SK-N-SH (cell line): ENCODE results near the gene AHCYL2. TPM values are rescaled to one million over a fixed set of nuclear protein-coding genes. Genes with fewer than 3 reads are reported as not detected.

Experiments used
- CTCF ChIA-PET: fragments of 300-600, 350-600 bp; formaldehyde crosslinking; extraction: SDS; loops from one replicate; lab custom pipeline; 2021; lab: Yijun Ruan, JAX
- POLR2A ChIA-PET: fragments of 350-600 bp; sonication (Branson Sonifier 250); formaldehyde crosslinking; extraction: SDS; loops from one replicate; lab custom pipeline; 2020; ENCODE audit warnings: antibody characterized with exemption, inconsistent platforms; lab: Yijun Ruan, JAX
- DNase-seq: peaks from one replicate; pipeline ENCODE4 v3.0.0; 2012
- H2AFZ ChIP-seq: fragments of 200-600 bp; sonication (generic); 2 replicates; pipeline ENCODE4 v1.8.1; 2016; ENCODE audit warnings: antibody characterized with exemption, mild to moderate bottlenecking, low read depth
- H3F3A ChIP-seq: fragments of 200-600 bp; sonication (generic); replicated peaks from 2 replicates; pipeline ENCODE3; 2016; ENCODE audit warnings: antibody characterized with exemption, mild to moderate bottlenecking; ENCODE audit not compliant: insufficient read depth
- H3K27ac ChIP-seq, 2 experiments: fragments of 200-500 bp in 1 of 2; fragments of 200-600 bp in 1 of 2; sonication (Bioruptor generic) in 1 of 2; sonication (generic), shearing (Covaris generic) in 1 of 2; 2 replicates each; pipeline versions ENCODE4 v1.5.1 to v1.6.1; 2014 to 2016; ENCODE audit warnings: low read depth in 2 of 2, inconsistent platforms in 1 of 2, low read length in 1 of 2, mild to moderate bottlenecking in 1 of 2, mixed read lengths in 1 of 2
- H3K27me3 ChIP-seq: fragments of 200-600 bp; sonication (generic), shearing (Covaris generic); 2 replicates; pipeline ENCODE4 v1.6.1; 2016; ENCODE audit warnings: mixed run types; ENCODE audit not compliant: insufficient read depth
- H3K36me3 ChIP-seq, 2 experiments: fragments of 200-500 bp in 1 of 2; fragments of 200-600 bp in 1 of 2; sonication (Bioruptor generic) in 1 of 2; sonication (generic) in 1 of 2; replicated peaks in 1 of 2; 2 replicates each; pipeline versions ENCODE3 to v1.5.1; 2014 to 2016; ENCODE audit warnings: low read length in 1 of 2, mild to moderate bottlenecking in 1 of 2; ENCODE audit not compliant: insufficient read depth in 2 of 2, control insufficient read depth in 1 of 2
- H3K4me1 ChIP-seq, 2 experiments: fragments of 200-500 bp in 1 of 2; fragments of 200-600 bp in 1 of 2; sonication (Bioruptor generic) in 1 of 2; sonication (generic), shearing (Covaris generic) in 1 of 2; 2 replicates each; pipeline versions ENCODE4 v1.5.1 to v1.6.1; 2014 to 2016; ENCODE audit warnings: low read depth in 1 of 2, low read length in 1 of 2, mixed run types in 1 of 2; ENCODE audit not compliant: insufficient read depth in 2 of 2, control insufficient read depth in 1 of 2
- H3K4me2 ChIP-seq: fragments of 200-600 bp; sonication (generic), shearing (Covaris generic); 2 replicates; pipeline ENCODE4 v1.6.1; 2017; ENCODE audit warnings: mixed run types
- H3K4me3 ChIP-seq, 2 experiments: fragments of 200-500 bp in 1 of 2; fragments of 200-600 bp in 1 of 2; sonication (Bioruptor generic) in 1 of 2; sonication (generic), shearing (Covaris generic) in 1 of 2; 2 replicates each; pipeline versions ENCODE4 v1.5.1 to v1.8.1; 2014 to 2016; ENCODE audit warnings: low read depth in 2 of 2, inconsistent platforms in 1 of 2, low read length in 1 of 2, mild to moderate bottlenecking in 1 of 2, mixed read lengths in 1 of 2, moderate library complexity in 1 of 2
- H3K79me2 ChIP-seq: fragments of 200-600 bp; sonication (generic); 2 replicates; pipeline ENCODE4 v1.8.1; 2017; ENCODE audit warnings: mild to moderate bottlenecking; ENCODE audit not compliant: insufficient read depth
- H3K9ac ChIP-seq: fragments of 200-600 bp; sonication (generic); 2 replicates; pipeline ENCODE4 v1.6.1; 2017; ENCODE audit warnings: mixed run types
- H3K9me2 ChIP-seq: fragments of 200-600 bp; sonication (generic); 2 replicates; pipeline ENCODE4 v1.6.1; 2017; ENCODE audit warnings: mixed run types
- H3K9me3 ChIP-seq: fragments of 200-600 bp; sonication (generic); 2 replicates; pipeline ENCODE4 v1.6.1; 2017; ENCODE audit warnings: mixed run types, mild to moderate bottlenecking, moderate library complexity
- H4K20me1 ChIP-seq: fragments of 200-600 bp; sonication (generic); 2 replicates; pipeline ENCODE4 v1.6.1; 2017; ENCODE audit warnings: mild to moderate bottlenecking, mixed run types; ENCODE audit not compliant: insufficient read depth
- CHD2 ChIP-seq: fragments of 150-350 bp; IDR thresholded peaks from 2 replicates; pipeline ENCODE4 v1.6.1; 2018; ENCODE audit warnings: low read length; ENCODE audit not compliant: partially characterized antibody
- ELF1 ChIP-seq: IDR thresholded peaks from 2 replicates; pipeline ENCODE4 v1.4.0; 2012
- FOXJ3 ChIP-seq: sonication (generic); formaldehyde crosslinking; IDR thresholded peaks from 2 replicates; pipeline ENCODE4 v1.5.1; 2020; ENCODE audit warnings: mild to moderate bottlenecking, missing genetic modification reagents
- GABPA ChIP-seq: IDR thresholded peaks from 2 replicates; pipeline ENCODE4 v1.4.0; 2012; ENCODE audit warnings: low read depth, mild to moderate bottlenecking
- JUND ChIP-seq: IDR thresholded peaks from 2 replicates; pipeline ENCODE4 v1.4.0; 2012
- MEF2A ChIP-seq: IDR thresholded peaks from 2 replicates; pipeline ENCODE4 v1.4.0; 2012; ENCODE audit warnings: low read depth, borderline replicate concordance
- MXI1 ChIP-seq: IDR thresholded peaks from 2 replicates; pipeline ENCODE4 v1.6.1; 2012; ENCODE audit warnings: mild to moderate bottlenecking, low read depth, low read length, improper control_type of control experiment
- NFIC ChIP-seq: IDR thresholded peaks from 2 replicates; pipeline ENCODE4 v1.4.0; 2012; ENCODE audit warnings: borderline replicate concordance
- RCOR1 ChIP-seq: fragments of 150-350 bp; IDR thresholded peaks from 2 replicates; pipeline ENCODE4 v1.6.1; 2017; ENCODE audit warnings: antibody characterized with exemption, low read length
- RFX5 ChIP-seq: IDR thresholded peaks from 2 replicates; pipeline ENCODE4 v1.6.1; 2012; ENCODE audit warnings: mild to moderate bottlenecking, improper control_type of control experiment, low read length
- SMC3 ChIP-seq: IDR thresholded peaks from 2 replicates; pipeline ENCODE4 v1.6.1; 2012; ENCODE audit warnings: low read depth, low read length, improper control_type of control experiment
- TEAD4 ChIP-seq: IDR thresholded peaks from 2 replicates; pipeline ENCODE4 v1.4.0; 2012; ENCODE audit warnings: mild to moderate bottlenecking, borderline replicate concordance; ENCODE audit not compliant: insufficient read depth
- WGBS: methylation state at CpG from one replicate; pipeline ENCODE4 v1.1.6; 2017; ENCODE audit warnings: low lambda C conversion rate; 5-methylcytosine and 5-hydroxymethylcytosine counted together
- polyA plus RNA-seq, 3 experiments: library from polyadenylated mRNA; depleted of rRNA; stranded (reverse); fragments of >200 nt; gene quantifications; 2 replicates each; pipeline ENCODE4 v1.2.3, GENCODE V29; 2012
- TF ChIP-seq, protein P1 (sequence below): fragments of 150-350 bp; IDR thresholded peaks from 2 replicates; pipeline ENCODE4 v1.6.1; 2017; ENCODE audit warnings: antibody characterized with exemption, low read length, low read depth, borderline replicate concordance
- TF ChIP-seq, protein P2 (sequence below): IDR thresholded peaks from 2 replicates; pipeline ENCODE4 v1.4.0; 2012; ENCODE audit warnings: low read depth
- TF ChIP-seq, protein P3 (sequence below): IDR thresholded peaks from 2 replicates; pipeline ENCODE4 v1.4.0; 2012; ENCODE audit warnings: low read depth, borderline replicate concordance

AHCYL2 gene
- polyA plus RNA-seq, 1 of the 3 experiments (the other 2 are of a cell fraction): 20.4 TPM

GRCh38 chr7:129426482-129426881 is 201.7 kb downstream of the AHCYL2 start:
- H4K20me1 ChIP-seq: no peaks in the 10 kb centered on the region
- H3K4me2 ChIP-seq: no peak overlapping the region
- no peak overlapping the region for H3K4me3 ChIP-seq
- H3K36me3 ChIP-seq: peaks cover 33 to 40% of the 10 kb centered on the region in 2 experiments
- no peaks in the 10 kb centered on the region for H3K9me2 ChIP-seq
- no peaks in the 10 kb centered on the region for H3F3A ChIP-seq
- no peak overlapping the region for H3K9ac ChIP-seq
- peaks cover 0 to 5% of the 10 kb centered on the region in 2 experiments; a peak in 2 of 4 replicates for H3K4me1 ChIP-seq
- no peak for TF ChIP-seq FOXJ3
- no peak for TF ChIP-seq MXI1
- TF ChIP-seq, protein P1, sequence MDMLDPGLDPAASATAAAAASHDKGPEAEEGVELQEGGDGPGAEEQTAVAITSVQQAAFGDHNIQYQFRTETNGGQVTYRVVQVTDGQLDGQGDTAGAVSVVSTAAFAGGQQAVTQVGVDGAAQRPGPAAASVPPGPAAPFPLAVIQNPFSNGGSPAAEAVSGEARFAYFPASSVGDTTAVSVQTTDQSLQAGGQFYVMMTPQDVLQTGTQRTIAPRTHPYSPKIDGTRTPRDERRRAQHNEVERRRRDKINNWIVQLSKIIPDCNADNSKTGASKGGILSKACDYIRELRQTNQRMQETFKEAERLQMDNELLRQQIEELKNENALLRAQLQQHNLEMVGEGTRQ: no peak
- TF ChIP-seq SMC3: no peak
- no peak for TF ChIP-seq JUND
- TF ChIP-seq GABPA: no peak
- no peak for TF ChIP-seq MEF2A
- TF ChIP-seq ELF1: no peak
- TF ChIP-seq TEAD4: no peak
- no peak for TF ChIP-seq CHD2
- POLR2A ChIA-PET: interaction anchor here (0.7 kb wide), 1 partner anchor 27 kb away, joined by 3 read pairs; no protein-coding TSS in a partner anchor
- CTCF ChIA-PET: interaction anchor here (1.3 to 3.7 kb wide), 6 partner anchors 8 to 84 kb away, joined by 3 to 19 read pairs (median 5); partner anchors contain the start of gene STRIP2
- H3K27me3 ChIP-seq: no peaks in the 10 kb centered on the region
- no peak for DNase-seq
- no peak overlapping the region for H3K27ac ChIP-seq
- H3K79me2 ChIP-seq: no peaks in the 10 kb centered on the region
- H3K9me3 ChIP-seq: no peaks in the 10 kb centered on the region
- no peak overlapping the region for H2AFZ ChIP-seq

DNA sequence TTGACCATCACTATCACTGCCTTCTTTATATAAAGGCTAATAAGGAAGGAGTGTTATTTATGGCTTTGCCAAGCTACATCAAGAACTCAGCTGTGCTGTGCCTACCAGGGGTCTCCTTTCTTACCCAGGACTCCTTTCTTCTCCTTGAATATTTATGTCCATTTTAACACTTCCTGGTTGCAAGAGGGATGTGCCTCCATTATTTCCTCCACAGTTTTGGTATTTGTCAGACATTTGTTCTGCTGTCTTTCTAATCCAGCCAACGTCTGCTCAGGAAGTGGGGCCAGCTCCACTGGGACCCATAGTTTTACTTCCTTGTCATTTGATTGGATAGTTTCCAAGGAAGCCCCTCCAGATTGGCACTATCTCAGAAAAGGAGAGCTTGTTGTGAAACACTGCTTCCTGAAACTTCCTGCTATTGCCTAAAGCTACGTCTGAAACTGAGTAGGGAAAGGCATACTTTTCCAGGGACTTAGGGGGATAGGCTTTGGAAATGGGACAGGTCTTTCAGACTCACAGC is 202.8 kb downstream of the AHCYL2 start:
- Histone ChIP-seq H3K27ac (no peak overlapping the region), H3K4me2 (no peak overlapping the region), H3K9me2 (no peaks in the 10 kb centered on the region), H3K27me3 (no peaks in the 10 kb centered on the region), H3K4me1 (peaks cover 3 to 5% of the 10 kb centered on the region in 2 experiments; a peak in 3 of 4 replicates), H3F3A (no peaks in the 10 kb centered on the region), H3K79me2 (no peaks in the 10 kb centered on the region), H2AFZ (no peak overlapping the region), H3K9ac (no peak overlapping the region), H3K36me3 (peaks cover 33 to 40% of the 10 kb centered on the region in 2 experiments), H3K9me3 (no peaks in the 10 kb centered on the region), H4K20me1 (no peaks in the 10 kb centered on the region), H3K4me3 (no peak overlapping the region)
- CTCF ChIA-PET: interaction anchor here (1.0 to 3.7 kb wide), 5 partner anchors 21 to 209 kb away, joined by 3 to 19 read pairs (median 4); no protein-coding TSS in a partner anchor
- POLR2A ChIA-PET: no interaction called here
- TF ChIP-seq, protein P2, sequence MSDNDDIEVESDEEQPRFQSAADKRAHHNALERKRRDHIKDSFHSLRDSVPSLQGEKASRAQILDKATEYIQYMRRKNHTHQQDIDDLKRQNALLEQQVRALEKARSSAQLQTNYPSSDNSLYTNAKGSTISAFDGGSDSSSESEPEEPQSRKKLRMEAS: no peak
- TF ChIP-seq SMC3 (no peak), RFX5 (no peak), RCOR1 (no peak), NFIC (no peak)
- TF ChIP-seq, protein P3, sequence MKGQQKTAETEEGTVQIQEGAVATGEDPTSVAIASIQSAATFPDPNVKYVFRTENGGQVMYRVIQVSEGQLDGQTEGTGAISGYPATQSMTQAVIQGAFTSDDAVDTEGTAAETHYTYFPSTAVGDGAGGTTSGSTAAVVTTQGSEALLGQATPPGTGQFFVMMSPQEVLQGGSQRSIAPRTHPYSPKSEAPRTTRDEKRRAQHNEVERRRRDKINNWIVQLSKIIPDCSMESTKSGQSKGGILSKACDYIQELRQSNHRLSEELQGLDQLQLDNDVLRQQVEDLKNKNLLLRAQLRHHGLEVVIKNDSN: no peak
- TF ChIP-seq, protein P1: no peak
- no peak for DNase-seq
- 77% methylated on average over 2 of the region's 2 CpGs for WGBS
